Kasumi-1 (cell line): ENCODE results near the gene RPL10A.
A peak's percentile ranks its signal among the peaks of the same experiment; 100 is the strongest.
"Not testable (repeated sequence)": the region's sequence is repeated elsewhere in the genome, so short reads cannot be mapped to it uniquely, and the experiment has no call there.

ENCODE experiments used
- DNase-seq, 2 experiments: peaks; one replicate each; lab custom pipeline; 2025; lab: John Stamatoyannopoulos, UW

RPL10A gene

GRCh38 chr6:35468181-35468979, at the start of gene RPL10A:
TSS of gene RPL10A (plus strand) at chr6:35468401. CDS start at chr6:35468435, 34 bp downstream.
- peak; percentile 93 to 95 for DNase-seq

GRCh38 chr6:35419417-35419816, 48.8 kb upstream of the RPL10A start:
- DNase-seq = peak; percentile 43 to 62

GRCh38 chr6:35419961-35420360, 48.2 kb upstream of the RPL10A start:
- no peak for DNase-seq

- DNase-seq = no peak
These were observed 42.9 kb upstream of the RPL10A start for GRCh38 chr6:35425284-35425683.

- DNase-seq = peak; percentile 61 to 62
These were observed 42.1 kb upstream of the RPL10A start for GRCh38 chr6:35426074-35426473.

GRCh38 chr6:35427435-35427834, 40.8 kb upstream of the RPL10A start:
- no peak for DNase-seq

- no peak for DNase-seq
These were observed 40.3 kb upstream of the RPL10A start for GRCh38 chr6:35427851-35428321.

- no peak for DNase-seq
These were observed 39.6 kb upstream of the RPL10A start for GRCh38 chr6:35428421-35429149.

GRCh38 chr6:35429463-35429862, 38.7 kb upstream of the RPL10A start:
- peak in 1 of 2 experiments; percentile 48 for DNase-seq

GRCh38 chr6:35432291-35432690, 35.9 kb upstream of the RPL10A start:
- no peak for DNase-seq

- DNase-seq = not testable (repeated sequence)
These were observed 35.5 kb upstream of the RPL10A start for GRCh38 chr6:35432702-35433101.

- DNase-seq = no peak
These were observed 32.9 kb upstream of the RPL10A start for GRCh38 chr6:35435074-35435837.

GRCh38 chr6:35436071-35436857, 31.9 kb upstream of the RPL10A start:
- DNase-seq = no peak

GRCh38 chr6:35438378-35439065, 29.7 kb upstream of the RPL10A start:
- not testable (repeated sequence) for DNase-seq

GRCh38 chr6:35439308-35439707, 28.9 kb upstream of the RPL10A start:
- no peak for DNase-seq

GRCh38 chr6:35441205-35441604, 27.0 kb upstream of the RPL10A start:
- DNase-seq = no peak

GRCh38 chr6:35441642-35442041, 26.6 kb upstream of the RPL10A start:
- DNase-seq = no peak

GRCh38 chr6:35442693-35443092, 25.5 kb upstream of the RPL10A start:
- no peak for DNase-seq

GRCh38 chr6:35443341-35444030, 24.7 kb upstream of the RPL10A start:
- DNase-seq = no peak

GRCh38 chr6:35445691-35446090, 22.5 kb upstream of the RPL10A start:
- DNase-seq = no peak
